GM19239 (cell line): ENCODE results near the gene KCNT1.

ENCODE experiments used
- DNase-seq: peaks from one replicate; pipeline ENCODE4 v3.0.0; 2011; ENCODE audit warnings: low spot score; ENCODE audit not compliant: insufficient read length
- FAIRE-seq: peaks from 2 replicates; lab custom pipeline; 2011; peaks lifted over from hg19 to GRCh38; lab: Jason Lieb, UNC

Gene KCNT1

GRCh38 chr9:135791431-135792267 is 89.7 kb downstream of the KCNT1 start:
- FAIRE-seq (no peak), DNase-seq (no peak)

- FAIRE-seq, result no peak
Measured at GRCh38 chr9:135792268-135793128, 90.5 kb downstream of the KCNT1 start.

DNA sequence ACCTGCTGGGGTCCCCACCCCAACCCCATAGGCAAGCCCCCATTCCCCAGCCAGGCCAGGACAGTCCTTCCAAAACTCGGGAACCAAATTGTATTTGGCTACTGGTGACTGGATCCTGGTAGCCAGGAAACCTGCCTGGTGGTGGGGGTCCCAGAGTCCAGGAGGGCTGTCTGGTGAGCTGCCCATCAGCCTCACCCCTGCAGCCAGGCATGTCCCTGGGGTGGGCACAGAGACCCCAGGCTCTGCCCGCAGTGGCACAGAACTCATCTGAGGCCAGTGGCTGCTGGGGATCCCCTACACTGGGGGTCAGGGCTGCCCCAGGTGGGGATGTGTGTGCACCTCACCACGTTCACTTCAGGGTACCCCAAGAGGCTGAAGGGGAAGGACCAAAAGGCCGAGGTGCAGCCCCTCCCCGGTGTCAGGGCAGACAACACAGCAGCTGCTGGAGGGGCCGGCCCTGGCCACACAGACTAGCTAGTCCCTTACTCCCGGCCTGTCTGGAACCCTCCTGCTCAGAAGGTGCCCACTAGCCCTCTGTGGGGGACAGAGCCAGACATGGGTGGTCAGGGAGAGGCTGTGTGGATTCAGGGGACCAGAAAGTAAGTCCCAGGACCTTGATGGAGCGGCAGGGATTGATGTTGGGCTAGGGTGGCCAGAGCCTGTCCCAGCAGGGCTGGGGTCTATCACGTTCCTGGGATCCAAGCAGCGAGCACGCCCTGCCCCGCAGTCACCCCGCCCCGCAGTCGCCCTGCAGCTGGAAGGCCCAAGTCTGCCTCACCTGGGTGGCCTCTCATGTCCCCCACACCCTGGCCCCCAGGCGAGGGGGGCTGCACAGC is 91.5 kb downstream of the KCNT1 start:
- DNase-seq, result no peak

More at GRCh38 chr9:135792268-135793128, 90.5 kb downstream of the KCNT1 start:
- no peak for DNase-seq

DNA sequence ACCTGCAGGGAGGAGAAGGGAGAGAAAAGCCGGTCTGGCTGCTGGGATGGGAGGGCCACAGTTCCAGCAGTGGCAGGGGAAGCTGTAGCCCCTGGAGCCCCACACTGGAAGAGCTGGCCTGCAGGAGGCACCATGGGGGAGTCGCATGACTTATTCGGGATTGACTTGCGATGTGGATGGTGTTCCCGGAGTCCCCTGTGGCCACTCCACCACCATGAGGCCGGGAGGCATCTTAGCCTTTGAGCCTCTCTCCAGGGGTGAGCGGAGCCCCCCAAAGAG is 92.0 kb downstream of the KCNT1 start:
- DNase-seq (no peak), FAIRE-seq (no peak)

More for the DNA sequence above, 91.5 kb downstream of the KCNT1 start:
- no peak for FAIRE-seq

GRCh38 chr9:135794361-135794885 is 92.4 kb downstream of the KCNT1 start:
- no peak for DNase-seq

DNA sequence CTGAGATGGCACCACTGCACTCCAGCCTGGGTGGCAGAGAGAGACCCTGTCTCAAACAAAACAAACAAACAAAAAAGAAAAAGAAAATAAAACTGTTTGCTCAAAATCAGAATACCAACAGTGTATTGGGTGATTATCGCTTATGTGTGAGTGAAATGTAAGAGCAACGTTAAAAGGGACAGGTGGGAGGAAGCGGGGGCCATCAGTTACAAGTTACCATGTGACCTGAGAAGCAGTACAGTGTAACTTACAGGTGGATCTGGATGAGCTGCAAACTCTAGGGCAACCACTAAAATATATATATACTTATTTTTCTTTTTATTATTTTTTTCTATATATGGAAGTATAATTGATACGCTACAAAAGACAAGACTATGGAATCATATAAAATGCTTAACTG is 93.4 kb downstream of the KCNT1 start:
- no peak for FAIRE-seq

More at GRCh38 chr9:135794361-135794885, 92.4 kb downstream of the KCNT1 start:
- FAIRE-seq, result no peak

GRCh38 chr9:135796784-135797485 is 95.0 kb downstream of the KCNT1 start:
- FAIRE-seq (no peak), DNase-seq (no peak)

More for the DNA sequence above, 93.4 kb downstream of the KCNT1 start:
- no peak for DNase-seq

DNA sequence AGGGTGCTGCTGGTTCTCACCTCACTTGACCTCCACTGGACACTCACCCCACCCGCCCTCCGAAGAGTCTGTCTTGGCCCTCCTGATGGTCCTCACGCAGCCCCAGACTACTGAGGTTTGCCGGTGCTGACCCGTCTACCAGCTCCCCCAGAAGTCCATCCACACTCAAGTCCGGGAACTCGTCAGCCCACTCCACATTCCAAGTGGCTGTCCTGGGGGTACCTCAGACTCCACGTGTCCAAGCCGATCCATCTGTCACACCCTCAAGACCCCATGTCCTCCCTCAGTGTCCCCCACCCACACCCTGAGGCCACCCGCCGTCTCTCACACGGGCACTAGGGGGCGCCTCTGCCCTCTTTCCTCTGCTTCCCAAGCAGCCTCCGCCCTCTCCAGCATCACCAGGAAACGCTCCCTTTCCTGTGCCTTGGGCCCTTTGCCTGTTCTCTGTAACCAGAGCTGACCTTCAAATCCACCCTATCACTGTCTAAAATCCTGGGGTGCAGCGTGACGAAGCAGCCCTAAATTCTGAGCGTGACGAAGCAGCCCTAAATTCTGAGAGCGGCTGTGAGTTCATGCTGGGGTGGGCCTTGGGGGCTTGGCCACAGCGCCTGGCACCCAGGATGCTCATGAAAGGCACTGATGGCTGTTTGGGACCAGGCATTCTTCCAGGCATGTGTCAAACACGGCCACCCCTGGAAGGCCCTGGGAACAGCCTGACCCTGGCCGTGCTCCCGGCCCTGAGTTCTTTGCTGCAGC is 95.7 kb downstream of the KCNT1 start:
- FAIRE-seq, result no peak
- no peak for DNase-seq

- DNase-seq, result no peak
- no peak for FAIRE-seq
Measured at GRCh38 chr9:135798263-135798585, 96.2 kb downstream of the KCNT1 start.

DNA sequence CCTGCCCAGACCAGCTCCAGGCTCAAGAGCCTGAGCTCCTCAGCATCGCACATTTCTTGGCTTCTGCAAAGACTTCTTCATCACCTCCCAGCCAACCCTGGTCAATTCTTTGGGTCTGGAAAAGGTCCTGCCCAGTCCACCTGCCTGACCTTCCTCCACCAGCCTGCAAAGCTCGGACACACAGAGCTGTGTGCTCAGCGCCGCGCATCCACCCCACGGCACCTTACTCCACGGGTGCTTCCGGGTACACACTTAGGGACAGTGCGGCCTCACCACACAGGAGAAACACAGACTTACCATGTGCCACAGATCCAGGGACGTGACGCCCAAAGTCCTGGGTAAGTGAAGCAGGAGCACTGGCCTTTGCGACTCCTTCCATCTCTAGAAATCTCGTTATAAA is 97.3 kb downstream of the KCNT1 start:
- FAIRE-seq, result no peak

GRCh38 chr9:135801070-135801469 is 99.1 kb downstream of the KCNT1 start:
- FAIRE-seq (no peak), DNase-seq (no peak)

More for the DNA sequence above, 97.3 kb downstream of the KCNT1 start:
- DNase-seq, result no peak

GRCh38 chr9:135802876-135803419 is 101.0 kb downstream of the KCNT1 start:
- no peak for FAIRE-seq
- no peak for DNase-seq

DNA sequence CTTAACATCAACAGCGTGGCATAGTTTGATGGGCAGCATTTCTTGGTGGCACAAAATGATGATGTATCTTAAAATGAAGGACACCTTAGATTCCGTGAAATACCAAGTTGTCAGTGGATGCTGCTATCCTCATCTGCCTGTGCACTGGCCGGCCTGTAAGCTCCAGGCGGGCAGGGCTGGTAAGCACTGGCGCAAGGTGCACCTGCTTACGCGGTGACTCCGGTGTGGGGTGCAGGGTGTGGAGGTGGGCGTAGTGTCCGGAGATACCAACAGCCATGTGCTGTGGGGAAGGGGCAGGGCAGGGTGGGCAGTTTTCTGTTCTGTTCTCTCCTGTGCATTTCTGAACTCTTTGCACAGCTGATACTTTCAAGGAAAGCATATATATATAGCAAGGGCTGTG is 101.5 kb downstream of the KCNT1 start:
- DNase-seq (no peak), FAIRE-seq (no peak)

- DNase-seq, result no peak
- no peak for FAIRE-seq
Measured at GRCh38 chr9:135804581-135805421, 102.8 kb downstream of the KCNT1 start.

DNA sequence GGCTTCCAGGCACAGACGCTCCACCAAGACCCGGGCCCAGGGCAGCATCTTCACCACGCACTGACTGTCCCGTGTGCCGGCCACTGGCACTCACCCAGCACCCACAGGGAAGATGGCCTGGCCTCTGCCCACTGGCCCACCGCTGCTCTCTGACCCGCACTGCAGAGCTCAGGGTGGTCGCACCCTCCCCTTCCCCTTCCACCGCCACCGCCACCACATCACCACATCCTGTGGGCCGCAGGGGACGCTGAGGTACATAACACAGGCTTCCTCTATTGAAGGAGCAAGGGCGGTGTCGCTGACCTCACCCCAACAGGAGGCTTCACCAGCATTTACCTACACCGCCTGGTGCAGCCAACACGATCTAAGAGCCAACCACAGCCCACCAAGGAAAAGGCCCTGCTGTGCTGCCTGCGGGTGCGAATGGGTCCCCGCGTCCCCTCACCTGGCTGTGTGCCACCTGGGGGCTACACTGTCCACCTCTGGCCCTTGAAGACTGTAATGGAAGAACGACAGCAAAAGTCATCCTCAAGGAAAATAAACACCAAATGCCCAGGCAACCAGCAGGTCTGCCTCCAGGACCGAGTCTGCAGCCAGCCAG is 103.5 kb downstream of the KCNT1 start:
- DNase-seq (no peak), FAIRE-seq (no peak)

DNA sequence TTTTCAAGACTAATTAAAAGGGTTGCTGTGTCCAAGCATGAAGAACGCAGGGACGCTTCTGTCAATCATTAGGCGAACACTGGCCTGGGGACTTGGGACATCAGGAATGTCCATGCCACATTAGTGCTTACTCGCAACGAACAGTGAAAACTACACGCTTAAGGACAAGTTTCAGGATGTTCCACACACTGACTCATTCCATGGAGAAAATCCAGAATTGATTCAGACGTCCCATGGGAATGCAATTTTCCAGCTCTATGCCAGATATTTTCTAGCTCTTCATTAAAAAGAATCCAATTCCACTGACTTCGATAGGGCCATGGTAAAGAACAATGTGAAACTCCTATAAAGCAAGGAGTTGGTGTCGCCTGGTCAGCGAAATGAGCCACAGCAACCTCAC is 107.2 kb downstream of the KCNT1 start:
- FAIRE-seq (no peak), DNase-seq (no peak)

GRCh38 chr9:135810806-135811575 is 109.0 kb downstream of the KCNT1 start:
- FAIRE-seq, result no peak
- DNase-seq, result no peak
